CD4-positive, alpha-beta T cell (primary cell): Measurements from ENCODE around the gene SETBP1. TPM values are rescaled to one million over a fixed set of nuclear protein-coding genes. Genes with fewer than 3 reads are reported as not detected.

Experiments
- ATAC-seq: fragments of 200-7000 bp; cut with Tn5 transposase; one replicate; pipeline ENCODE4 v1.10.0; 2022; ENCODE audit warnings: mild to moderate bottlenecking; ENCODE audit not compliant: poor library complexity
- CTCF ChIA-PET: fragments of 350-600 bp; sonication (Branson Sonifier 250); formaldehyde crosslinking; loops from one replicate; lab custom pipeline; 2021; ENCODE audit warnings: antibody characterized with exemption, inconsistent platforms; lab: Charles Lee
- POLR2A ChIA-PET: fragments of 350-600 bp; sonication (Branson Sonifier 250); formaldehyde crosslinking; loops from one replicate; lab custom pipeline; 2021; ENCODE audit warnings: antibody characterized with exemption, inconsistent platforms; lab: Charles Lee
- DNase-seq, 14 experiments: peaks; one replicate each; pipeline ENCODE4 v3.0.0-alpha.2; 2013 to 2020; ENCODE audit warnings: mixed read lengths in 2 of 14
- H3K27ac ChIP-seq, 2 donors: one replicate each; pipeline versions ENCODE4 v1.5.1 to v1.7.0; 2013; ENCODE audit warnings: low read length in 2 of 2, low read depth in 1 of 2, mild to moderate bottlenecking in 1 of 2
- H3K27me3 ChIP-seq, 2 experiments: 1 replicate in 1 of 2; 2 replicates in 1 of 2; pipeline versions ENCODE4 v1.6.1 to v1.7.0; 2013; ENCODE audit warnings: low read length in 2 of 2, control low read depth in 1 of 2, mild to moderate bottlenecking in 1 of 2, moderate library complexity in 1 of 2; ENCODE audit not compliant: insufficient read depth in 2 of 2, control insufficient read depth in 1 of 2
- H3K36me3 ChIP-seq: one replicate; pipeline ENCODE4 v1.6.1; 2013; ENCODE audit warnings: low read length, control low read depth; ENCODE audit not compliant: insufficient read depth
- H3K4me1 ChIP-seq: one replicate; pipeline ENCODE4 v1.6.1; 2013; ENCODE audit warnings: low read length, control low read depth; ENCODE audit not compliant: insufficient read depth
- H3K4me3 ChIP-seq: one replicate; pipeline ENCODE4 v1.5.1; 2013; ENCODE audit warnings: mild to moderate bottlenecking, low read length, moderate library complexity
- H3K9me3 ChIP-seq, 2 experiments: 1 replicate in 1 of 2; 2 replicates in 1 of 2; pipeline versions ENCODE4 v1.6.1 to v1.7.0; 2013; ENCODE audit warnings: low read length in 2 of 2, mild to moderate bottlenecking in 2 of 2, control low read depth in 1 of 2, moderate library complexity in 1 of 2; ENCODE audit not compliant: control insufficient read depth in 1 of 2, insufficient read depth in 1 of 2
- H3K27ac Mint-ChIP-seq: one replicate; pipeline ENCODE4 v1.8.0; 2020; ENCODE audit warnings: mixed read lengths
- H3K27me3 Mint-ChIP-seq: one replicate; pipeline ENCODE4 v1.8.0; 2021; ENCODE audit warnings: mixed read lengths
- H3K36me3 Mint-ChIP-seq: one replicate; pipeline ENCODE4 v1.8.0; 2021; ENCODE audit warnings: low read depth, mixed read lengths
- H3K4me1 Mint-ChIP-seq: one replicate; pipeline ENCODE4 v1.8.0; 2021; ENCODE audit warnings: low read depth, mixed read lengths
- H3K4me3 Mint-ChIP-seq: one replicate; pipeline ENCODE4 v1.8.0; 2020; ENCODE audit warnings: mild to moderate bottlenecking, mixed read lengths
- H3K9me3 Mint-ChIP-seq: one replicate; pipeline ENCODE4 v1.8.0; 2020; ENCODE audit warnings: mixed read lengths
- intact Hi-C, 2 experiments: fragments of 100-400 bp; cut with DNase I in 1 of 2; cut with micrococcal nuclease in 1 of 2; formaldehyde crosslinking; loops; one replicate each; pipeline versions ENCODE4 v1.15.1 to v1.9.0; 2023 to 2025; cut with DNase I, micrococcal nuclease
- total RNA-seq, 174 experiments: library from RNA in 2 of 174; stranded (reverse) in 2 of 174; gene quantifications; one replicate each; pipeline ENCODE4 v1.2.3 and lab custom pipeline; 2021 to 2026
- TF ChIP-seq, protein P1 (sequence below): fragments of 200-600 bp; IDR thresholded peaks from one replicate; pipeline ENCODE4 v1.8.0; 2022; ENCODE audit warnings: antibody characterized with exemption, mild to moderate bottlenecking

SETBP1 gene
- total RNA-seq, 2 experiments from 2014 or later, result 0.25 to 0.41 TPM

DNA sequence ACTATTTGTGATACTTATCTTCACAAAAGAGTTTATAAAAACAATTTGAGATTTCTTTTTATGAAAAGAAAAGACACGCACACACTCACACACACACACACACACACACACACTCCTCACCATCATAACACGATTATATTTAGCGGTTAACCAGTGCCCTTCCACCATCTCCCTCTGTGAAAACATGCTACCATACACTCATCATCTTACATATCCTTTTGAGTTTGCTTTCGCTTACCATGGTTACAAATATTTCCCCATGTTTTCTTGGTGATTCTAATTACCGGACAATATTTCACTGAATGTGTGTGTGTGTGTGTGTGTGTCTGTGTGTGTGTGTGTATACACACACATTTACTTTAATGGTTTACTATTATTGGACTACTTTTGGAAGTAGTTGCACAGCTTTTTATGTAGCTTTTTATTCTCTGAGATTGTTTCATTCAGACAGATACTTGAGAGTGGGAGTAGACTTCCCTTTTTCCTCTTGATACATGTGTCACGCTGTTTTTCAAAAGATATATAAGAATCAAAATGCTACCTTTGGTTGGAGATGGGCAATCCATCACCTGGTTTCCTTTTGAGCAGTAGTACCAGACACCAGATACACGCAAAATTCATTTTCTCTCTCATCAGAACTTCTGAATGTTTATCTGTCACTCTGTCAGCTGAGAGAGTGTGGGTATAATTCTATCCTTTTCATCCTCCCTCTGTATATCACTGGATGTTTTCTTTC is 138.1 kb downstream of the SETBP1 start:
- H3K4me1 ChIP-seq, result no peaks in the 10 kb centered on the region
- CTCF ChIA-PET, result no interaction called here
- no peaks in the 10 kb centered on the region for H3K9me3 ChIP-seq
- TF ChIP-seq, protein P1, sequence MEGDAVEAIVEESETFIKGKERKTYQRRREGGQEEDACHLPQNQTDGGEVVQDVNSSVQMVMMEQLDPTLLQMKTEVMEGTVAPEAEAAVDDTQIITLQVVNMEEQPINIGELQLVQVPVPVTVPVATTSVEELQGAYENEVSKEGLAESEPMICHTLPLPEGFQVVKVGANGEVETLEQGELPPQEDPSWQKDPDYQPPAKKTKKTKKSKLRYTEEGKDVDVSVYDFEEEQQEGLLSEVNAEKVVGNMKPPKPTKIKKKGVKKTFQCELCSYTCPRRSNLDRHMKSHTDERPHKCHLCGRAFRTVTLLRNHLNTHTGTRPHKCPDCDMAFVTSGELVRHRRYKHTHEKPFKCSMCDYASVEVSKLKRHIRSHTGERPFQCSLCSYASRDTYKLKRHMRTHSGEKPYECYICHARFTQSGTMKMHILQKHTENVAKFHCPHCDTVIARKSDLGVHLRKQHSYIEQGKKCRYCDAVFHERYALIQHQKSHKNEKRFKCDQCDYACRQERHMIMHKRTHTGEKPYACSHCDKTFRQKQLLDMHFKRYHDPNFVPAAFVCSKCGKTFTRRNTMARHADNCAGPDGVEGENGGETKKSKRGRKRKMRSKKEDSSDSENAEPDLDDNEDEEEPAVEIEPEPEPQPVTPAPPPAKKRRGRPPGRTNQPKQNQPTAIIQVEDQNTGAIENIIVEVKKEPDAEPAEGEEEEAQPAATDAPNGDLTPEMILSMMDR, result no peak
- no peaks in the 10 kb centered on the region for H3K27me3 Mint-ChIP-seq
- no peaks in the 10 kb centered on the region for H3K4me1 Mint-ChIP-seq
- ATAC-seq (no peak), DNase-seq (no peak)
- H3K4me3 Mint-ChIP-seq, result no peak overlapping the region
- H3K9me3 Mint-ChIP-seq, result no peaks in the 10 kb centered on the region
- H3K36me3 ChIP-seq, result no peaks in the 10 kb centered on the region
- intact Hi-C loops, result no loop called here
- POLR2A ChIA-PET, result no interaction called here
- no peaks in the 10 kb centered on the region for H3K36me3 Mint-ChIP-seq
- no peak overlapping the region for H3K27ac ChIP-seq
- no peak overlapping the region for H3K27ac Mint-ChIP-seq
- no peaks in the 10 kb centered on the region for H3K27me3 ChIP-seq
- no peak overlapping the region for H3K4me3 ChIP-seq

DNA sequence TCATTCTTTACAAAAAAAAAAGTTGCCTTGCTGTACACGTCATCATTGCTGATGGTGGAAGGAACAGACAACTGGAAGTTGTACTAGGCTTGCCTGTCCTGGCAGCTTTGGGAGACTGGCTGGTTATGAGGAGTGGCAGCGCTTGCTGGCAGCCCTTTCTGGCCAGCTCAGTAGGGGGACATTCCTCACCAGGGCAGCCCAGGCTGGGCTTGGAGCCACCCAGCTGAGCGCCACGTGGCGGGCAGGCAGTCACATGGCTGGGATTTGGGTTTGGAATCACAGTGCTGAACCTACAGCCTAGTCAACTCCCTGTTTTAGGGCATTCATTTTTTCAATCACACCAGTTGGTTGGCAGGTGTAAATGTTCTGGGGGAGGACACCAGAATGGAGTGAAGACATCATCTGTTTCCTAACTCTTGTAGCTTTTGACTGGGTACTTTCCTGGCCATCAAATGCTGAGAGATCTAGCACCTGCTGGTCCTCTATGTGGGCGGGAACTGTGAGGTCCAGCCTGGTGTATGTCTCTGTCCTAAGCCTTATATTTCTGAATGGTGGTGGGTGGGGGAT is 139.3 kb downstream of the SETBP1 start:
- Mint-ChIP-seq H3K4me1 (no peaks in the 10 kb centered on the region), H3K27ac (no peak overlapping the region), H3K27me3 (no peaks in the 10 kb centered on the region), H3K9me3 (no peaks in the 10 kb centered on the region), H3K4me3 (no peak overlapping the region), H3K36me3 (no peaks in the 10 kb centered on the region)
- H3K9me3 ChIP-seq, result no peaks in the 10 kb centered on the region
- H3K4me3 ChIP-seq, result no peak overlapping the region
- no peaks in the 10 kb centered on the region for H3K36me3 ChIP-seq
- H3K27me3 ChIP-seq, result no peaks in the 10 kb centered on the region
- TF ChIP-seq, protein P1, result no peak
- intact Hi-C loops, result no loop called here
- ATAC-seq, result no peak
- ChIA-PET CTCF (no interaction called here), POLR2A (no interaction called here)
- H3K4me1 ChIP-seq, result no peaks in the 10 kb centered on the region
- DNase-seq, result no peak
- no peak overlapping the region for H3K27ac ChIP-seq

DNA sequence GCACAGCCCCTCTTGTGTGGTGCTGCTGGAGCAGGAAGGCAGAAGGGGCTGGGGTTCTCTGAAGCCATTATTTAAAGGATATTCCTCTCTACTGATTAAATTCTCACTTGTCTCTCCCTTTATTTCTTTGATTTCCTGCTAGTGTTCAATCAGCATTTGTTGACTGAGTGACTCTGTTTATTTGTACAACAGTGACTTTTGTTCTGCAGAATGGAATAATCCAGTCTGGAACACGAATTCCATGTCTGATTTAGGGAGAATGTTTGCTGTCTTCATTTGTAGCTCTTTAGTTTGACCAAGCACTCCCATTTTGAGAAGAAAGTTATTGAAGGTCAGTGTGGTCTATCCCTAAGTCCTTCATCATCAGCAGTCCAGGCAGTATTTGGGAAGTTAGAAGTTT is 141.2 kb downstream of the SETBP1 start:
- H3K4me3 Mint-ChIP-seq, result no peak overlapping the region
- no peaks in the 10 kb centered on the region for H3K9me3 Mint-ChIP-seq
- POLR2A ChIA-PET, result no interaction called here

More for the DNA sequence above, 141.2 kb downstream of the SETBP1 start:
- Histone ChIP-seq H3K27me3 (no peaks in the 10 kb centered on the region), H3K9me3 (no peaks in the 10 kb centered on the region), H3K4me1 (no peaks in the 10 kb centered on the region), H3K36me3 (no peaks in the 10 kb centered on the region), H3K27ac (no peak overlapping the region), H3K4me3 (no peak overlapping the region)
- DNase-seq, result no peak
- intact Hi-C loops, result no loop called here
- no peaks in the 10 kb centered on the region for H3K27me3 Mint-ChIP-seq
- no peak for ATAC-seq
- no peaks in the 10 kb centered on the region for H3K36me3 Mint-ChIP-seq
- CTCF ChIA-PET, result no interaction called here
- no peaks in the 10 kb centered on the region for H3K4me1 Mint-ChIP-seq
- no peak overlapping the region for H3K27ac Mint-ChIP-seq
- TF ChIP-seq, protein P1, result no peak
